BLaER1 treated with 17β-estradiol and CSF1 and Interleukin-3, amounts not matched to agents 10 nM and 100 nM (cell line): Measurements from ENCODE around the gene NHSL2.

Source experiments
- H3K27ac ChIP-seq, 11 experiments: shearing (Covaris generic); formaldehyde crosslinking; 2 replicates each; pipeline ENCODE4 v1.8.1; 2022
- H3K27me3 ChIP-seq, 11 experiments: shearing (Covaris generic); formaldehyde crosslinking; 2 replicates each; pipeline ENCODE4 v1.8.1; 2022
- H3K36me3 ChIP-seq, 11 experiments: shearing (Covaris generic); formaldehyde crosslinking; 2 replicates each; pipeline ENCODE4 v1.8.1; 2022
- H3K4me1 ChIP-seq, 10 experiments: shearing (Covaris generic); formaldehyde crosslinking; 2 replicates each; pipeline ENCODE4 v1.8.1; 2022
- H3K4me2 ChIP-seq, 11 experiments: shearing (Covaris generic); formaldehyde crosslinking; 2 replicates each; pipeline ENCODE4 v1.8.1; 2022
- H3K4me3 ChIP-seq, 10 experiments: shearing (Covaris generic); formaldehyde crosslinking; 2 replicates each; pipeline ENCODE4 v1.8.1; 2022
- H3K9ac ChIP-seq, 11 experiments: shearing (Covaris generic); formaldehyde crosslinking; 2 replicates each; pipeline ENCODE4 v1.8.1; 2022
- H3K9me3 ChIP-seq, 11 experiments: shearing (Covaris generic); formaldehyde crosslinking; replicated peaks in 1 of 11; 2 replicates each; pipeline ENCODE4 v1.8.1; 2022
- H4K20me1 ChIP-seq, 11 experiments: shearing (Covaris generic); formaldehyde crosslinking; 2 replicates each; pipeline ENCODE4 v1.8.1; 2022
- Cebpa-rat ChIP-seq, 11 experiments: shearing (Covaris generic); IDR thresholded peaks; 2 replicates each; pipeline ENCODE4 v1.8.1; 2022

NHSL2 gene

GRCh38 chrX:71998836-71999509 lies 88.3 kb downstream of the NHSL2 start:
- Histone ChIP-seq H3K9ac (no peak overlapping the region), H3K27me3 (peaks cover 49 to 97% (median 85%) of the 10 kb centered on the region in 11 experiments), H3K27ac (no peak overlapping the region), H3K4me1 (peaks cover 0 to 4% (median 0%) of the 10 kb centered on the region in 10 experiments; a peak in 2 of 20 replicates), H3K4me2 (no peak overlapping the region), H3K4me3 (no peak overlapping the region), H4K20me1 (peaks cover 0 to 7% (median 0%) of the 10 kb centered on the region in 11 experiments; a peak in 5 of 22 replicates), H3K9me3 (no peaks in the 10 kb centered on the region), H3K36me3 (no peaks in the 10 kb centered on the region)
- TF ChIP-seq Cebpa-rat (IDR thresholded peaks at IDR 0.05): no peak

GRCh38 chrX:71999535-71999934 lies 88.9 kb downstream of the NHSL2 start:
- no peak for TF ChIP-seq Cebpa-rat (IDR thresholded peaks at IDR 0.05)
- no peak overlapping the region for H3K4me3 ChIP-seq
- H3K27me3 ChIP-seq: peaks cover 47 to 96% (median 85%) of the 10 kb centered on the region in 11 experiments
- no peaks in the 10 kb centered on the region for H3K36me3 ChIP-seq
- H3K4me1 ChIP-seq: peaks cover 0 to 7% (median 0%) of the 10 kb centered on the region in 10 experiments; a peak in 2 of 20 replicates
- H3K9ac ChIP-seq: no peak overlapping the region
- H3K9me3 ChIP-seq: no peaks in the 10 kb centered on the region
- peaks cover 0 to 7% (median 0%) of the 10 kb centered on the region in 11 experiments; a peak in 5 of 22 replicates for H4K20me1 ChIP-seq
- no peak overlapping the region for H3K27ac ChIP-seq
- no peak overlapping the region for H3K4me2 ChIP-seq

GRCh38 chrX:72001471-72001870 lies 90.8 kb downstream of the NHSL2 start:
- H3K4me2 ChIP-seq: no peak overlapping the region
- TF ChIP-seq Cebpa-rat (IDR thresholded peaks at IDR 0.05): no peak
- no peaks in the 10 kb centered on the region for H3K36me3 ChIP-seq
- no peaks in the 10 kb centered on the region for H3K9me3 ChIP-seq
- no peak overlapping the region for H3K4me3 ChIP-seq
- H3K27ac ChIP-seq: no peak overlapping the region
- H3K9ac ChIP-seq: no peak overlapping the region
- peaks cover 0 to 7% (median 0%) of the 10 kb centered on the region in 11 experiments; a peak in 5 of 22 replicates for H4K20me1 ChIP-seq
- peaks cover 50 to 96% (median 85%) of the 10 kb centered on the region in 11 experiments for H3K27me3 ChIP-seq
- H3K4me1 ChIP-seq: peaks cover 0 to 7% (median 0%) of the 10 kb centered on the region in 10 experiments; a peak in 2 of 20 replicates

- H3K36me3 ChIP-seq: no peaks in the 10 kb centered on the region
- no peak for TF ChIP-seq Cebpa-rat (IDR thresholded peaks at IDR 0.05)
- peaks cover 50 to 96% (median 84%) of the 10 kb centered on the region in 11 experiments for H3K27me3 ChIP-seq
- peaks cover 0 to 7% (median 0%) of the 10 kb centered on the region in 10 experiments; a peak in 2 of 20 replicates for H3K4me1 ChIP-seq
- H3K4me3 ChIP-seq: no peak overlapping the region
- no peaks in the 10 kb centered on the region for H3K9me3 ChIP-seq
- no peak overlapping the region for H3K27ac ChIP-seq
- H4K20me1 ChIP-seq: peaks cover 0 to 7% (median 0%) of the 10 kb centered on the region in 11 experiments; a peak in 5 of 22 replicates
- H3K4me2 ChIP-seq: no peak overlapping the region
- no peak overlapping the region for H3K9ac ChIP-seq
Measured at GRCh38 chrX:72001906-72002305, 91.3 kb downstream of the NHSL2 start.

- Histone ChIP-seq H3K9me3 (no peaks in the 10 kb centered on the region), H3K36me3 (no peaks in the 10 kb centered on the region), H4K20me1 (peaks cover 0 to 7% (median 0%) of the 10 kb centered on the region in 11 experiments; a peak in 6 of 22 replicates), H3K4me1 (peaks cover 0 to 7% (median 0%) of the 10 kb centered on the region in 10 experiments; a peak in 2 of 20 replicates), H3K27me3 (peaks cover 53 to 96% (median 85%) of the 10 kb centered on the region in 11 experiments), H3K4me2 (no peak overlapping the region), H3K27ac (no peak overlapping the region), H3K9ac (no peak overlapping the region), H3K4me3 (no peak overlapping the region)
- TF ChIP-seq Cebpa-rat (IDR thresholded peaks at IDR 0.05): no peak
Measured at GRCh38 chrX:72002875-72003274, 92.2 kb downstream of the NHSL2 start.

- Histone ChIP-seq H3K27me3 (peaks cover 58 to 96% (median 87%) of the 10 kb centered on the region in 11 experiments), H3K4me3 (no peak overlapping the region), H3K4me1 (peaks cover 0 to 7% (median 0%) of the 10 kb centered on the region in 10 experiments; a peak in 2 of 20 replicates), H4K20me1 (peaks cover 0 to 5% (median 0%) of the 10 kb centered on the region in 11 experiments; a peak in 5 of 22 replicates), H3K9me3 (no peaks in the 10 kb centered on the region), H3K36me3 (no peaks in the 10 kb centered on the region), H3K4me2 (peak overlapping the region in 2 of 11 experiments; percentile 7 to 39; a peak in 1 of 22 replicates), H3K27ac (no peak overlapping the region), H3K9ac (no peak overlapping the region)
- TF ChIP-seq Cebpa-rat (IDR thresholded peaks at IDR 0.05): no peak
Measured at GRCh38 chrX:72003811-72004750, 93.4 kb downstream of the NHSL2 start.

GRCh38 chrX:72005046-72005445 lies 94.4 kb downstream of the NHSL2 start:
- TF ChIP-seq Cebpa-rat (IDR thresholded peaks at IDR 0.05): no peak
- H3K9ac ChIP-seq: no peak overlapping the region
- no peak overlapping the region for H3K27ac ChIP-seq
- H3K4me2 ChIP-seq: no peak overlapping the region
- H3K36me3 ChIP-seq: no peaks in the 10 kb centered on the region
- peaks cover 0 to 7% (median 0%) of the 10 kb centered on the region in 10 experiments; a peak in 2 of 20 replicates for H3K4me1 ChIP-seq
- H3K9me3 ChIP-seq: no peaks in the 10 kb centered on the region
- peaks cover 0 to 5% (median 0%) of the 10 kb centered on the region in 11 experiments; a peak in 5 of 22 replicates for H4K20me1 ChIP-seq
- no peak overlapping the region for H3K4me3 ChIP-seq
- peaks cover 67 to 100% (median 97%) of the 10 kb centered on the region in 11 experiments for H3K27me3 ChIP-seq

- no peak overlapping the region for H3K4me3 ChIP-seq
- no peak overlapping the region for H3K4me2 ChIP-seq
- no peaks in the 10 kb centered on the region for H3K36me3 ChIP-seq
- peaks cover 0 to 7% (median 0%) of the 10 kb centered on the region in 10 experiments; a peak in 2 of 20 replicates for H3K4me1 ChIP-seq
- H3K27ac ChIP-seq: no peak overlapping the region
- peaks cover 63 to 100% (median 97%) of the 10 kb centered on the region in 11 experiments for H3K27me3 ChIP-seq
- H3K9ac ChIP-seq: no peak overlapping the region
- H4K20me1 ChIP-seq: peaks cover 0 to 5% (median 0%) of the 10 kb centered on the region in 11 experiments; a peak in 4 of 22 replicates
- no peak for TF ChIP-seq Cebpa-rat (IDR thresholded peaks at IDR 0.05)
- no peaks in the 10 kb centered on the region for H3K9me3 ChIP-seq
Measured at GRCh38 chrX:72006461-72006860, 95.8 kb downstream of the NHSL2 start.

GRCh38 chrX:72009731-72010130 lies 99.1 kb downstream of the NHSL2 start:
- no peak overlapping the region for H3K9ac ChIP-seq
- no peaks in the 10 kb centered on the region for H3K36me3 ChIP-seq
- peaks cover 73 to 100% (median 98%) of the 10 kb centered on the region in 11 experiments for H3K27me3 ChIP-seq
- H3K4me2 ChIP-seq: no peak overlapping the region
- H3K4me1 ChIP-seq: no peaks in the 10 kb centered on the region
- no peaks in the 10 kb centered on the region for H3K9me3 ChIP-seq
- H3K27ac ChIP-seq: no peak overlapping the region
- no peaks in the 10 kb centered on the region; a peak in 3 of 22 replicates for H4K20me1 ChIP-seq
- H3K4me3 ChIP-seq: no peak overlapping the region
- no peak for TF ChIP-seq Cebpa-rat (IDR thresholded peaks at IDR 0.05)
